OCI-LY1 (cell line): Measurements from ENCODE around the gene S100B.

Experiments
- H2AFZ ChIP-seq: fragments of 200-600 bp; sonication (generic), shearing (Covaris generic); 2 replicates; pipeline ENCODE4 v1.6.0; 2014; ENCODE audit warnings: antibody characterized with exemption, mild to moderate bottlenecking, low read length
- H3F3A ChIP-seq: fragments of 200-600 bp; sonication (generic), shearing (Covaris generic); 2 replicates; pipeline ENCODE4 v1.6.0; 2014; ENCODE audit warnings: mild to moderate bottlenecking, antibody characterized with exemption, low read length, moderate library complexity; ENCODE audit not compliant: insufficient read depth
- H3K27ac ChIP-seq: fragments of 200-600 bp; sonication (generic); 2 replicates; pipeline ENCODE4 v1.5.1; 2014; ENCODE audit warnings: low read length, mixed run types, mild to moderate bottlenecking, low read depth; ENCODE audit not compliant: poor library complexity, severe bottlenecking
- H3K27me3 ChIP-seq: fragments of 200-600 bp; sonication (generic); 2 replicates; pipeline ENCODE4 v1.6.0; 2014; ENCODE audit warnings: antibody characterized with exemption, mild to moderate bottlenecking, low read length, moderate library complexity; ENCODE audit not compliant: insufficient read depth
- H3K36me3 ChIP-seq: fragments of 200-600 bp; sonication (generic); 2 replicates; pipeline ENCODE4 v1.6.1; 2014; ENCODE audit warnings: mild to moderate bottlenecking, antibody characterized with exemption, low read length, moderate library complexity, mixed read lengths; ENCODE audit not compliant: insufficient read depth
- H3K4me1 ChIP-seq: fragments of 200-600 bp; sonication (generic); 2 replicates; pipeline ENCODE4 v1.5.1; 2014; ENCODE audit warnings: mild to moderate bottlenecking, low read length, moderate library complexity; ENCODE audit not compliant: insufficient read depth, severe bottlenecking
- H3K4me2 ChIP-seq: fragments of 200-600 bp; sonication (generic), shearing (Covaris generic); 2 replicates; pipeline ENCODE4 v1.6.1; 2014; ENCODE audit warnings: low read length
- H3K4me3 ChIP-seq: fragments of 200-600 bp; sonication (generic); 2 replicates; pipeline ENCODE4 v1.5.1; 2014; ENCODE audit warnings: low read length, low read depth, mild to moderate bottlenecking, mixed read lengths; ENCODE audit not compliant: poor library complexity, severe bottlenecking
- H3K79me2 ChIP-seq: fragments of 200-600 bp; shearing (Covaris generic); 2 replicates; pipeline ENCODE4 v1.6.1; 2016; ENCODE audit warnings: mixed run types, low read length, mixed read lengths; ENCODE audit not compliant: insufficient read depth
- H3K9ac ChIP-seq: fragments of 200-600 bp; sonication (generic), shearing (Covaris generic); 2 replicates; pipeline ENCODE4 v1.6.1; 2014; ENCODE audit warnings: mild to moderate bottlenecking, low read length, mixed read lengths
- H3K9me2 ChIP-seq: fragments of 200-600 bp; sonication (generic), shearing (Covaris generic); 2 replicates; pipeline ENCODE4 v1.6.1; 2014; ENCODE audit warnings: low read depth, mild to moderate bottlenecking, low read length, mixed read lengths
- H3K9me3 ChIP-seq: fragments of 200-600 bp; shearing (Covaris generic); 2 replicates; pipeline ENCODE4 v1.6.1; 2014; ENCODE audit warnings: low read length, mixed read lengths
- H4K20me1 ChIP-seq: fragments of 200-600 bp; sonication (generic), shearing (Covaris generic); 2 replicates; pipeline ENCODE4 v1.6.0; 2016; ENCODE audit warnings: mild to moderate bottlenecking, low read length; ENCODE audit not compliant: insufficient read depth
- CTCF ChIP-seq: fragments of 200-600 bp; sonication (generic), shearing (Covaris generic); IDR thresholded peaks from 2 replicates; pipeline ENCODE4 v1.5.1; 2017; ENCODE audit warnings: mild to moderate bottlenecking, antibody characterized with exemption, low read length, moderate library complexity, mixed read lengths
- EZH2 ChIP-seq: fragments of 200-600 bp; sonication (generic), shearing (Covaris generic); IDR thresholded peaks from 2 replicates; pipeline ENCODE4 v1.8.0; 2017; ENCODE audit warnings: borderline replicate concordance, mixed run types, mild to moderate bottlenecking, antibody characterized with exemption, low read length, moderate library complexity, mixed read lengths

Gene S100B

GRCh38 chr21:46616050-46616449 lies 11.2 kb upstream of the S100B start:
- H3K79me2 ChIP-seq = no peaks in the 10 kb centered on the region
- H3K4me1 ChIP-seq = no peaks in the 10 kb centered on the region
- H3K9me2 ChIP-seq = no peaks in the 10 kb centered on the region
- H3K9me3 ChIP-seq = no peaks in the 10 kb centered on the region
- H3K9ac ChIP-seq = no peak overlapping the region
- TF ChIP-seq EZH2 (no peak), CTCF (no peak)
- H4K20me1 ChIP-seq = no peaks in the 10 kb centered on the region
- no peak overlapping the region for H2AFZ ChIP-seq
- peaks cover 4% of the 10 kb centered on the region; the same call in 1 of the 2 replicates for H3K27me3 ChIP-seq
- no peak overlapping the region for H3K27ac ChIP-seq
- no peak overlapping the region for H3K4me2 ChIP-seq
- no peak overlapping the region for H3K4me3 ChIP-seq
- H3K36me3 ChIP-seq = no peaks in the 10 kb centered on the region
- H3F3A ChIP-seq = no peaks in the 10 kb centered on the region

- TF ChIP-seq EZH2 (no peak), CTCF (no peak)
Measured at GRCh38 chr21:46613391-46613790, 8.5 kb upstream of the S100B start.

GRCh38 chr21:46610018-46610701 lies 5.3 kb upstream of the S100B start:
- H3K9me2 ChIP-seq = no peaks in the 10 kb centered on the region
- H3K4me3 ChIP-seq = no peak overlapping the region
- no peaks in the 10 kb centered on the region for H3K4me1 ChIP-seq
- H2AFZ ChIP-seq = no peak overlapping the region
- H3K79me2 ChIP-seq = no peaks in the 10 kb centered on the region
- H3K36me3 ChIP-seq = no peaks in the 10 kb centered on the region
- peaks cover 3% of the 10 kb centered on the region; the same call in 1 of the 2 replicates for H3K9me3 ChIP-seq
- no peak overlapping the region for H3K9ac ChIP-seq
- no peak overlapping the region for H3K27ac ChIP-seq
- H3K4me2 ChIP-seq = no peak overlapping the region
- H3F3A ChIP-seq = no peaks in the 10 kb centered on the region
- no peaks in the 10 kb centered on the region for H4K20me1 ChIP-seq
- TF ChIP-seq CTCF = no peak
- no peak for TF ChIP-seq EZH2
- H3K27me3 ChIP-seq = peaks cover 3% of the 10 kb centered on the region; the same call in 1 of the 2 replicates

More at GRCh38 chr21:46613391-46613790, 8.5 kb upstream of the S100B start:
- H3K9me2 ChIP-seq = no peaks in the 10 kb centered on the region
- H3F3A ChIP-seq = no peaks in the 10 kb centered on the region
- H3K4me3 ChIP-seq = no peak overlapping the region
- H4K20me1 ChIP-seq = no peaks in the 10 kb centered on the region
- H3K27ac ChIP-seq = no peak overlapping the region
- no peaks in the 10 kb centered on the region for H3K79me2 ChIP-seq
- H3K27me3 ChIP-seq = peaks cover 4% of the 10 kb centered on the region; the same call in 1 of the 2 replicates
- no peak overlapping the region for H2AFZ ChIP-seq
- no peaks in the 10 kb centered on the region for H3K4me1 ChIP-seq
- H3K36me3 ChIP-seq = no peaks in the 10 kb centered on the region
- H3K9ac ChIP-seq = no peak overlapping the region
- H3K4me2 ChIP-seq = no peak overlapping the region
- H3K9me3 ChIP-seq = peaks cover 3% of the 10 kb centered on the region; the same call in 1 of the 2 replicates
